ENCODE results near the gene TEDC2. TPM values are rescaled to one million over a fixed set of nuclear protein-coding genes. Genes with fewer than 3 reads are reported as not detected.
A peak's percentile ranks its signal among the peaks of the same experiment; 100 is the strongest.

TEDC2 gene
- polyA plus RNA-seq, 3 donors = 0.28 TPM; not detected in 2

DNA sequence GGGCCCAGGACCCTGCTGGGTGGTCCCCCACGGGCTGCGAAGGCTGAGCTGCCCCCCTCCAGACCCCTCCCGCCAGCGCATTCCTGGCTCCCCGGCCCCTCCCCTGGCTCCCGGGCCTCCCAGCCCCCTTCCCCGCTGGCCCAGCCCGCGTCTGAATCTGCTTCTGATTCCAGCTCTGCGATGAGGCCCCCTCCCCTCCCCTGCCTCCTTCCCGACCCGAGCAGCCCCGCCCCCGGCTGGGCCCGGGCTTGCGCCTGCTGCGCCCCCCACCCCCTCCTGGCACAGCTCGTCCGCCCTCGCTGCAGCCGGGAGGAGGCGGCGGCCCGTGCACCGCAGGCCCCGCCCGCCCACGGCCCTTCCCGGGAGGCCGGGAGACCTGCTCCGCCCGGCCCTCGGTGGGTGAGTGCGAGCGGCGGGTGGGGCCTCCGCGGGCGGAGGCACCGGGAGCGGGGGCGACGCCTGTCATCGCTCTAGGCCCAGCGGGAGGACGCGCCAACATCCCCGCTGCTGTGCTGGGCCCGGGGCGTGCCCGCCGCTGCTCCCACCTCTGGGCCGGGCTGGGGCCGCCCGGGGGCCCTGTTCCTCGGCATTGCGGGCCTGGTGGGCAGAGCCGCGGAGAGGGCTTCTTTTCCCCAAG, 11.2 kb downstream of the TEDC2 start, which contains the start of gene NTN3:
Gene NTN3, plus strand, starts transcription at position 282 of the 637 bp plus-strand sequence. CDS start 405 bp downstream, outside the sequence.
- peak within 1 kb of the TSS in 1 of 2 donors; percentile 88 for H3K4me3 Mint-ChIP-seq
- under 1% methylated on average over 54 of the region's 59 CpGs for WGBS (ENCODE audit: insufficient coverage)
- intact Hi-C loops (cut with micrococcal nuclease) = loop anchor here (5.0 to 10.0 kb wide), 2 partner anchors 36 to 46 kb away; partner anchors contain the start of gene CCNF (in 1 of the 2)
- H3K4me2 ChIP-seq (replicated peaks; ENCODE audit: extremely low read depth, low read length, poor library complexity, severe bottlenecking) = no peak within 1 kb of the TSS
- peaks cover 0 to 24% of the 10 kb centered on the region in 2 donors for H3K9me3 ChIP-seq (replicated peaks in 1 of 2; ENCODE audit: control insufficient read depth in 1 of 2, insufficient read depth in 1 of 2, low read length in 2 of 2)
- no peak within 1 kb of the TSS for H3K9ac ChIP-seq (ENCODE audit: insufficient read depth, low read length, poor library complexity, severe bottlenecking)
- peaks cover 30% of the 10 kb centered on the region for H4K20me1 ChIP-seq (ENCODE audit: insufficient read depth, low read length)
- H3K4me3 ChIP-seq (replicated peaks in 1 of 3; ENCODE audit: low read depth in 2 of 3, low read length in 3 of 3) = no peak within 1 kb of the TSS
- no peak within 1 kb of the TSS for H3K27ac Mint-ChIP-seq
- peaks cover 16% of the 10 kb centered on the region for H3K79me2 ChIP-seq (ENCODE audit: insufficient read depth, low read length)
- peaks cover 5 to 12% of the 10 kb centered on the region in 2 donors for H3K36me3 Mint-ChIP-seq
- H3K9me3 Mint-ChIP-seq = peaks cover 0 to 13% (median 7%) of the 10 kb centered on the region in 7 donors
- H3K27me3 Mint-ChIP-seq (ENCODE audit: low read depth in 3 of 3) = peaks cover 52 to 71% (median 60%) of the 10 kb centered on the region in 3 donors
- H3K27me3 ChIP-seq (ENCODE audit: control insufficient read depth in 2 of 2, insufficient read depth in 2 of 2, low read length in 2 of 2) = peaks cover 45 to 59% of the 10 kb centered on the region in 2 donors
- H3K4me1 Mint-ChIP-seq = peaks cover 29% of the 10 kb centered on the region
- TF ChIP-seq, protein P1, sequence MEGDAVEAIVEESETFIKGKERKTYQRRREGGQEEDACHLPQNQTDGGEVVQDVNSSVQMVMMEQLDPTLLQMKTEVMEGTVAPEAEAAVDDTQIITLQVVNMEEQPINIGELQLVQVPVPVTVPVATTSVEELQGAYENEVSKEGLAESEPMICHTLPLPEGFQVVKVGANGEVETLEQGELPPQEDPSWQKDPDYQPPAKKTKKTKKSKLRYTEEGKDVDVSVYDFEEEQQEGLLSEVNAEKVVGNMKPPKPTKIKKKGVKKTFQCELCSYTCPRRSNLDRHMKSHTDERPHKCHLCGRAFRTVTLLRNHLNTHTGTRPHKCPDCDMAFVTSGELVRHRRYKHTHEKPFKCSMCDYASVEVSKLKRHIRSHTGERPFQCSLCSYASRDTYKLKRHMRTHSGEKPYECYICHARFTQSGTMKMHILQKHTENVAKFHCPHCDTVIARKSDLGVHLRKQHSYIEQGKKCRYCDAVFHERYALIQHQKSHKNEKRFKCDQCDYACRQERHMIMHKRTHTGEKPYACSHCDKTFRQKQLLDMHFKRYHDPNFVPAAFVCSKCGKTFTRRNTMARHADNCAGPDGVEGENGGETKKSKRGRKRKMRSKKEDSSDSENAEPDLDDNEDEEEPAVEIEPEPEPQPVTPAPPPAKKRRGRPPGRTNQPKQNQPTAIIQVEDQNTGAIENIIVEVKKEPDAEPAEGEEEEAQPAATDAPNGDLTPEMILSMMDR (IDR thresholded peaks at IDR 0.05) = no peak
- peaks cover 23 to 64% of the 10 kb centered on the region in 2 donors for H3K4me1 ChIP-seq (ENCODE audit: control insufficient read depth in 1 of 2, insufficient read depth in 2 of 2, low read length in 2 of 2)
- no peaks in the 10 kb centered on the region for H3K36me3 ChIP-seq (replicated peaks in 1 of 2; ENCODE audit: control insufficient read depth in 1 of 2, insufficient read depth in 2 of 2, low read length in 2 of 2)
- no peak within 1 kb of the TSS for H3K27ac ChIP-seq (ENCODE audit: low read depth in 1 of 2, low read length in 2 of 2)
- H2AFZ ChIP-seq (ENCODE audit: insufficient read depth, low read depth, low read length, poor library complexity, severe bottlenecking) = no peak within 1 kb of the TSS
- no peak for DNase-seq

DNA sequence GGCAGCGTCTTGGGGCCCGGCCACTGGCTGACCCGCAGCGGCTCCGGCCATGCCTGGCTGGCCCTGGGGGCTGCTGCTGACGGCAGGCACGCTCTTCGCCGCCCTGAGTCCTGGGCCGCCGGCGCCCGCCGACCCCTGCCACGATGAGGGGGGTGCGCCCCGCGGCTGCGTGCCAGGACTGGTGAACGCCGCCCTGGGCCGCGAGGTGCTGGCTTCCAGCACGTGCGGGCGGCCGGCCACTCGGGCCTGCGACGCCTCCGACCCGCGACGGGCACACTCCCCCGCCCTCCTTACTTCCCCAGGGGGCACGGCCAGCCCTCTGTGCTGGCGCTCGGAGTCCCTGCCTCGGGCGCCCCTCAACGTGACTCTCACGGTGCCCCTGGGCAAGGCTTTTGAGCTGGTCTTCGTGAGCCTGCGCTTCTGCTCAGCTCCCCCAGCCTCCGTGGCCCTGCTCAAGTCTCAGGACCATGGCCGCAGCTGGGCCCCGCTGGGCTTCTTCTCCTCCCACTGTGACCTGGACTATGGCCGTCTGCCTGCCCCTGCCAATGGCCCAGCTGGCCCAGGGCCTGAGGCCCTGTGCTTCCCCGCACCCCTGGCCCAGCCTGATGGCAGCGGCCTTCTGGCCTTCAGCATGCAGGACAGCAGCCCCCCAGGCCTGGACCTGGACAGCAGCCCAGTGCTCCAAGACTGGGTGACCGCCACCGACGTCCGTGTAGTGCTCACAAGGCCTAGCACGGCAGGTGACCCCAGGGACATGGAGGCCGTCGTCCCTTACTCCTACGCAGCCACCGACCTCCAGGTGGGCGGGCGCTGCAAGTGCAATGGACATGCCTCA, 12.0 kb downstream of the TEDC2 start:
- WGBS (ENCODE audit: insufficient coverage) = 35% methylated on average over 60 of the region's 61 CpGs
- intact Hi-C loops (cut with micrococcal nuclease) = loop anchor here (5.0 to 10.0 kb wide), 2 partner anchors 35 to 47 kb away; partner anchors contain the start of gene CCNF (in 1 of the 2)
- Histone ChIP-seq H3K79me2 (ENCODE audit: insufficient read depth, low read length) (peaks cover 23% of the 10 kb centered on the region), H3K4me3 (replicated peaks in 1 of 3; ENCODE audit: low read depth in 2 of 3, low read length in 3 of 3) (no peak overlapping the region), H3K27me3 (ENCODE audit: control insufficient read depth in 2 of 2, insufficient read depth in 2 of 2, low read length in 2 of 2) (peaks cover 45 to 56% of the 10 kb centered on the region in 2 donors), H3K4me1 (ENCODE audit: control insufficient read depth in 1 of 2, insufficient read depth in 2 of 2, low read length in 2 of 2) (peaks cover 24 to 71% of the 10 kb centered on the region in 2 donors), H3K9ac (ENCODE audit: insufficient read depth, low read length, poor library complexity, severe bottlenecking) (no peak overlapping the region), H2AFZ (ENCODE audit: insufficient read depth, low read depth, low read length, poor library complexity, severe bottlenecking) (no peak overlapping the region), H4K20me1 (ENCODE audit: insufficient read depth, low read length) (peaks cover 30% of the 10 kb centered on the region), H3K36me3 (replicated peaks in 1 of 2; ENCODE audit: control insufficient read depth in 1 of 2, insufficient read depth in 2 of 2, low read length in 2 of 2) (no peaks in the 10 kb centered on the region), H3K9me3 (replicated peaks in 1 of 2; ENCODE audit: control insufficient read depth in 1 of 2, insufficient read depth in 1 of 2, low read length in 2 of 2) (peaks cover 0 to 24% of the 10 kb centered on the region in 2 donors), H3K27ac (ENCODE audit: low read depth in 1 of 2, low read length in 2 of 2) (no peak overlapping the region), H3K4me2 (replicated peaks; ENCODE audit: extremely low read depth, low read length, poor library complexity, severe bottlenecking) (no peak overlapping the region)
- no peak for DNase-seq
- H3K36me3 Mint-ChIP-seq = peaks cover 5 to 12% of the 10 kb centered on the region in 2 donors
- TF ChIP-seq, protein P1 (IDR thresholded peaks at IDR 0.05) = no peak
- H3K4me3 Mint-ChIP-seq = peak overlapping the region in 1 of 2 donors; percentile 88
- peaks cover 49 to 64% (median 54%) of the 10 kb centered on the region in 3 donors for H3K27me3 Mint-ChIP-seq (ENCODE audit: low read depth in 3 of 3)
- peaks cover 36% of the 10 kb centered on the region for H3K4me1 Mint-ChIP-seq
- no peak overlapping the region for H3K27ac Mint-ChIP-seq
- H3K9me3 Mint-ChIP-seq = peaks cover 0 to 12% (median 7%) of the 10 kb centered on the region in 7 donors
